ENCODE results near the gene VOPP1.
"Not testable (repeated sequence)": the region's sequence is repeated elsewhere in the genome, so short reads cannot be mapped to it uniquely, and the experiment has no call there.

VOPP1 gene

DNA sequence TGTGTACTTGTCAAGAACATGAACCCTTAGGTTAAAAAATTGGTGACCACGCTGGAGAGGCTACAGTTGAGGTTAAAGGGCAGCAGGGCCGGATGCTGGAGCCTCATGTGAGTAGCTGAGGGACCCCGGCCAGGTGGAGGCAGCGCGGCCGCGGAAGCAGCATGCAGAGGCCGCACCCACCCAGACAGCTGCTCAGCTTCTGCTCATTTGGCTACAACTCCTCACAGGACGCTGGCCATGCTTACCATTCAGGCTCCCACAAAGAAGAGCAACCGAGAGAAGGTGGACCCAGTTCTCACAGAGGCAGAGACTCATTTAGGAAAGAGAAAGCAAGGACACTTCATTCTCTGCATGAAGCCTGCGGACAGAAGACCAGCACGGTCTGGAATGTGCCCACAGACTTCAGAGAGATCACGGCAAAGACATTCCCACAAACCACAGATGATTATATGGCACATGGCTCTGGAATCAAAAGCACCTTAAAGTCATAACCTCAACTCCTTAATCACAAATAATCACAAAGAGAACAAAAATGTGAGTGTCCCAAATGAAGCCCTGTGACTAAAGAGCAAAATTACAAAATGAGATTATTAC, 94.4 kb downstream of the VOPP1 start:
- in situ Hi-C loops (cut with HindIII; ENCODE audit: low pct_unique_long_range_greater_than_20kb, low sequenced_read_pairs): no loop called here
- no peak for TF ChIP-seq JUND (IDR thresholded peaks at IDR 0.05; ENCODE audit: low read depth)
- no peak for DNase-seq (ENCODE audit: low read depth in 1 of 2, low spot score in 1 of 2)

DNA sequence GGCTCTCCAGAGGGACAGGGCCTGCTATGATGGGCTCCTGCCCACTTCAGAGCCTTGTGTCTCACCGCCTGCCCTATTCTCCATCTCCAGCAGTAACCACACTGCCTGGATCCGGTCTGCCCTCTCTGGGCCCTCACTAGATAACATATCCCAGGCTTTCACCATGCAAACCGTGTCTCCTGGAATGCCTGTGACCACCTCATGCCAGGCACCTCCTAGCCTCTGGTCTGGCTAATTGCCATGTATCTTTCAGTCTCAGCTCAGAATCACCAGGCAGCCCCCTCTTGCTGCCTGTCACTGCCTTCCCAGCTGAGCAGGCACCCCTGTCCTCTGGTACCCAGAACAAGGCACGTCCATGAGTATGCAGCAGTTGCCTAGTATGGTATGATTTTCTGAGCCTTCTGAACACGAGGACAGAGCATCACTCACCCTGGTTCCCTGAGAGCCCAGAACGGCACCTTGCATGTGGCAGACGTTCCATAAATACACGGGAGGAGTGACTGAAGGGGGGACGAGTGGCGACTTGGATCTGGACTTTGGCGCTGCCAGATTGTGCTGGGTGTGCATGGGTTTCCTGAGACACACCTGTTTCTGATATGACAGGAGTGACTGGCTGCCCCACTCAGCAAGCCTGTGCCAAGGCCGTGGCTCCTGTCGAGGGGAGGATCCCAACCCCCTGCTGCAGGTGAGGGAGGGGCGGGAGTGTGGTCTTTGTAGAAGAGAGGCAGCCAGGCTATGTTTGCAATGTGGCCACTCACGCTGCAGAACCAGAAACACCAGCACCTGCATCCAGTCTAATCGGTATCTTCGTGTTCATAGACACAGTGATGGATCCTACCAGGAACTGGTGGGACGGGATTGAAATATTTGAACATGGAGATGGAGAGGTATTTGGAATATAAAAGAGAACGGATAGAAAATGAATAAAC, 95.2 kb downstream of the VOPP1 start:
- DNase-seq (ENCODE audit: low read depth in 1 of 2, low spot score in 1 of 2): no peak
- in situ Hi-C loops (cut with HindIII; ENCODE audit: low pct_unique_long_range_greater_than_20kb, low sequenced_read_pairs): no loop called here
- TF ChIP-seq JUND (IDR thresholded peaks at IDR 0.05; ENCODE audit: low read depth): no peak

DNA sequence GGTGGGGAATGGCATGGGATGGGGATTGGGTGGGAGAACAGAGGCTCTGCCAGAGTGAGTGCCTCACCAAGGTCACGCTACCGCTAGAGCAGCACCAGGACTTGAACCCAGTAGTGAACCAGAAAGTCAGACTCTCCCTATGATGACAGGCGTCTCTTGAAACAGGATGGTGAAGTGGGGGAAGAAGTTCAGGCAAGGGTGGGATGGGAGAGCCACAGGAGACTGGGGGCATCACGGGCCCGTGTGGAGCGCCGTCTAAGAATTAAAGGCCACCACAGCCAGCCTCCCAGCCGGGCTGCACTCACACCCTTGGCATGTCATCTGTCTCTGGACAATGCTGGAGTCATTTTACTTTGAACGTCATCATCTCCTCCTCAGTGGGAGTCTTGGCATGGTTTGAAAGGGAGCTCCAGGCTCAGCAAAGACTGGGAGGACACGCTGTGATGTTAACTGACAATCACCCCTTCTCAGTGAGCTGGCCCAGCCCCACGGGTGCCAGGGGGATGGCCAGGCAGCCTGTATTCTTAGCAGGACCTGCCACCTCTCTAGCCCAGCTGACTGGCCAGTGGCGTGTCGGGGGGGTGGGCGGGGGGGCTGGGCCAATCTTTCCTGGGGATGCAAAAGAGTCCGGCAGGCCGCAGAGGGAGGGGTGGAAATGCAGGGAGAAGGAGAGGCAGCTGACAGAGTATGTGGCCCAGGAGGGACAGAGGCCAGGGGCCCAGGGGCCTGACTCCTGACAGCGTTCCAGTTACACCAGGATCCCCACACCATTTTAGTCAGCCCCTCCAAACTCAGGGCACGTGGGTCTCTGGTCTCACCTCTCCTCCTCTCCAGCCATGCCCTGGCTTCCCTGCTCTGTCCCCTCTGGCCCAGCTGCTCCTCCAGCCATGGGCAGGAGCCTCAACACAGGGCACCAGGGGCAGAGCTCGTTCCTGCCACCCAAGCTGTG, 96.2 kb downstream of the VOPP1 start:
- TF ChIP-seq JUND (IDR thresholded peaks at IDR 0.05; ENCODE audit: low read depth): no peak
- no peak for DNase-seq (ENCODE audit: low read depth in 1 of 2, low spot score in 1 of 2)
- in situ Hi-C loops (cut with HindIII; ENCODE audit: low pct_unique_long_range_greater_than_20kb, low sequenced_read_pairs): no loop called here

DNA sequence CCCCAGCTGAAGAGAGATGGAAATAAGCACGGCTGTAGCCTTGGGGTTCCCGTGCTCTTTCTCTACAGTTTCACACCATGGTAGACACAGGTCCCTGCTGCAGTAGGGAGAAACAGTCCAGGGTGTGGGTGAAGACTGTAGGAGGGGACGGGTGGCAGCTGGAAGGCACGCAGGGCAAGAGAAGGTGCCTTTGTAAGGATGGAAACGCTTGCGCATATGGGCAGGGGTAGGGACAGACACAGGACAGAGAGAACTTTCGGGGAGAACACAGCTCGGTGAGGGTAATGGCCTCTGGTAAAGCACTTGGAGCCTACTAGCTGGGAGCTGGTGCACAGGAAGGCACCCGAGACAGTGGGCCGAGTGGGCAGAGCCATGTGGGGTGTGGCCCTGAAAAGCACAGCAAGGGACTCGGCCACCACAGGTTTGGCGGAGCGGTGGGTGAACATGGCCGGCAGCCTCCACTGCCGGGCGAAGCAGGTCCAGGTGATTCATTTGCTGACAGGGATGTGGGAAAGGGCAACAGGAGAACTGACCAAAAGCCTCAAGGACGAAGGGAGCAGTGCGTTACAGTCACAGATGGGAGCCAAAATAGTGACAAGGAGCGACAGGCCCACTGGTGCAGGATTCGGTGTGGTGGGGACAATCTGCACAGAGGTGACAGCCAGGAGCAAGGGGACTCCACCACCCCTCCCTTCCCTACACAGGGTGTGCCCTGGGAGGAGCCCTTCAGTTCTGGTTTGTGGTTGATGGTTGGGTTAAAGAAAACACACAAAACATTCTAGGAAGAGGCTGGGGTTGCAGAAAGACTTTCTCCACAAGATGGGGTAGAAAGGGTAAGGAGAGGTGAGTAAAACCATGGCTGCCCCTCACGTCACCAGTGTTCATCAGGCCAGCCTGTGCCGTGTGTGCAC, 97.1 kb downstream of the VOPP1 start:
- in situ Hi-C loops (cut with HindIII; ENCODE audit: low pct_unique_long_range_greater_than_20kb, low sequenced_read_pairs): no loop called here
- DNase-seq (ENCODE audit: low read depth in 1 of 2, low spot score in 1 of 2): no peak
- no peak for TF ChIP-seq JUND (IDR thresholded peaks at IDR 0.05; ENCODE audit: low read depth)

DNA sequence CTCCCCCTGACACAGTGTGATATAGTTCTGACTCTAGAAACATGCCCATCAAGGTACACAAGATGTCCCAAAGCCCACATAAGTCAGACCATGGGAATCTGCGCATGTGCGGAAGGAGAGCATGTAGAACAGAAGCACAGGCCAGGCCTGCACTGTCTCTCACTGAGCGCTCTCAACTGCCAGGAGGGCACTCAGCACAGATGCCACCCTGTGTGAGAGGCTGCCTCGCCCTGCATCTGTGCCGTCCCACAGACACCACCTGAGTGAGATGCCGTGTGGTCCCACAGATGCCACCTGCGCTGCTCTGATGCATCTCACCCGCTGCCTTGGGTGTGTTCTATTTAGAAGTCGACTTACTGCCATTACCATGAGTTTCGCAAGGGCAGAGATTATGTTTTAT, 98.4 kb downstream of the VOPP1 start:
- TF ChIP-seq JUND (IDR thresholded peaks at IDR 0.05; ENCODE audit: low read depth): no peak
- in situ Hi-C loops (cut with HindIII; ENCODE audit: low pct_unique_long_range_greater_than_20kb, low sequenced_read_pairs): no loop called here
- DNase-seq (ENCODE audit: low read depth in 1 of 2, low spot score in 1 of 2): no peak

DNA sequence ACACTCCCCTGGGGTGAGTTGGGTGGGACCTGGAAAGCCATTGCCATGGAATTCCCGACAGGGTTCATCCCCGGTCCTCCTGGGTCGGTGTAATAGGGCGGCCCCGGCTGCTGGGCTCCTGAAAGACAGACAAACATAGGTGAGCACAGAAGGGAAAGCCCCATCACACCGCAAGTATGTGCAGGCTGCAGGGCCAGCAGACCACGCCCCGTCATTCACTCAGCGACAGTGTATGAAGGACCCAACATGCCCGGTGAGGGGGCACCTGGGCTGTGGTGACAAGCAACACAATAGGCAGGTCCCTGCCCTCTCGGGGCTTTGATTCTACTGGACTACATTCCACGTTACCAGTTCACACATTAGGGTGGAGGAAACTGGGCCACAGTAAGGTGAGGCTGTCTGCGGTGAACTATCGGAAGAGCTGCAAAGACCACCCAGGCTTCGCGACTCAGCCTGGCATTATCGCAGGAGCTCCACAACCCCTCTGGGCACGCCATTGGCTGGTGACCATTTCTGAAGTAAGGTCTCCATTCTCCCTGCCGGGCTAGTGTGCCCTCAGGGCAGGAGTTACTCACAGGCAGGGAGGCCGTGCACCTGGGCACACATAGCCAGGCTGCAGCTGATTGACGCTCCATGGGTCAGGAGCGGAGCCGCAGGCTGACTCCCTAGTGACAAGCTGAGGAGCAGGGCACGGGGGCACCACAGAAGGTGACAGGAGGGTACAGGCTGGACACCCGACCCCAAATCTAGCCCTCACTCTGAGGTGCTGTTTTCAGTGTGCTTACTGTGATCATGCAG, 99.2 kb downstream of the VOPP1 start:
- no peak for TF ChIP-seq JUND (IDR thresholded peaks at IDR 0.05; ENCODE audit: low read depth)
- no peak for DNase-seq (ENCODE audit: low read depth in 1 of 2, low spot score in 1 of 2)
- in situ Hi-C loops (cut with HindIII; ENCODE audit: low pct_unique_long_range_greater_than_20kb, low sequenced_read_pairs): no loop called here

DNA sequence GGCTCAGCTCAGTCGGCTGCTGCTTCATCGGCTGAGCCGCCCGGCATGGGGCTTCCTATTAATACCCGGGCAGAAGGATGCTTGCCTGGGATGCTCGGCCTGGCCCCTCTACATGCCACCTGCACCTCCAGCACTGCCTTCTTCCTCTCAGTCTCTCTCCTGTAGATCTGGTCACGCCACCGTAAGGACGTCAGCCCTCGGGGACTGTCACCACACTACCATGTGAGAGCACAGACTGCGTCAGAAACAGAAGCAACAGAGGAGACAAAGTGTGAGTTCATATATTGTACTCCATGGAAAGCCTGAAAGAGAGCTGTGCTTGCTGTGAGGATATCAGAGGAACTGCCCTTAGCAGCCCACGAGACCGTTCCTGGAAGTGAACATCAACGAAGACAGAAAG, 99.9 kb downstream of the VOPP1 start:
- in situ Hi-C loops (cut with HindIII; ENCODE audit: low pct_unique_long_range_greater_than_20kb, low sequenced_read_pairs); DNase-seq (ENCODE audit: low read depth in 1 of 2, low spot score in 1 of 2): not testable (repeated sequence)

DNA sequence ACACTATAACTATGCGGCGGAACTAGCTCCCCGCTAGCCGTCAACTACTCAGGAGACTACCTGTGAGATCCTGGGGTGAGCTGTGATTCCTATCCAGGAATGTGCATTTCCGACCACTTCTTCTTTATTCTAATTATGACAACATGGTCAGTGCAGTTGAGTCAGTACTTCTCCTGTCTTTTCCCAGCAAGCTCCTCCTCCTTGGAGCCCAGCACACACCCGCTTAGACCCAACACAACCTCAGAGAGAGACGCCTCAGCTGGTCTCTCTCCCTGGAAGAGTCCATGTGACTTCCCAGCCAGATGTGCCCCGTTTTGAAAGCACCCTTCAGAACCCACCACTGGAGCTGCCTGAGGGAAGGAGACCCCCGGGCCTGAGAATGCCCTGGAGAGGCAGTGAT, 100.7 kb downstream of the VOPP1 start:
- in situ Hi-C loops (cut with HindIII; ENCODE audit: low pct_unique_long_range_greater_than_20kb, low sequenced_read_pairs); DNase-seq (ENCODE audit: low read depth in 1 of 2, low spot score in 1 of 2): not testable (repeated sequence)

DNA sequence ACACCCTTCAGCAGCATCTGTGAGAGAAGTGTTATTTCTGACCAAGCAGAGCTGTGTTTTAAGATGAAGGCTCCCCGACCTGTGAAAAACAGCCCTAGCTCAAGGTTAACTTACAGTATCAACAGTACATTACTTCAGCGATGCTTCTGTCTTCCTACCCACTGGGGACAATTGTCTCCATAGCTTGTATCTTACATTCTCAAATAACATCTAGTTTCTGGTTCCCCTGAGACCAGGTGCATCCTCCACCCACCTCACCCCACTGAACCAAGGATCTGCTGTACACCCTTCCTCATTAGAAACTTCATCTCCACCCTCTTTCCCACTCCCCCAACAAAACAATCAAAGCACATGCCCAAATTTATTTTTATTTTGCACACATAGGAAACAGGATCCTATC, 102.0 kb downstream of the VOPP1 start:
- in situ Hi-C loops (cut with HindIII; ENCODE audit: low pct_unique_long_range_greater_than_20kb, low sequenced_read_pairs): no loop called here
- TF ChIP-seq JUND (IDR thresholded peaks at IDR 0.05; ENCODE audit: low read depth): no peak
- DNase-seq (ENCODE audit: low read depth in 1 of 2, low spot score in 1 of 2): no peak

DNA sequence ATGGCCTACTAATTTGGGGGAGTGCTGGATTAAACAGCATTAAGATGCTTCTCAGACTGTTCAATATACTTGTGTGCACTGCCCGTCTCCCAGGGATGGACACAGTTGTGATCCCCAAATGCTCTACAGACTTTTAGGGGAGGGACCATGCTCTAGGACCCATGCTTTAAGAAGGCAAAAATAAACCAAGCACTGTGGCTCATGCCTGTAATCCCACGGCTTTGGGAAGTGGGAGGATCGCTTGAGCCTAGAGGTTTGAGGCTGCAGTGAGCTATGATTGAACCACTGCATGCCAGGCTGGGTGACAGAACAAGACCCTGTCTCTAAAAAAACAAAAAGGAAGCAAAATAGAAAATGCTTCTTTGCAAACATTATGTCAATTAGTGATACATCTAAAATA, 102.6 kb downstream of the VOPP1 start:
- no peak for TF ChIP-seq JUND (IDR thresholded peaks at IDR 0.05; ENCODE audit: low read depth)
- no peak for DNase-seq (ENCODE audit: low read depth in 1 of 2, low spot score in 1 of 2)
- in situ Hi-C loops (cut with HindIII; ENCODE audit: low pct_unique_long_range_greater_than_20kb, low sequenced_read_pairs): no loop called here

DNA sequence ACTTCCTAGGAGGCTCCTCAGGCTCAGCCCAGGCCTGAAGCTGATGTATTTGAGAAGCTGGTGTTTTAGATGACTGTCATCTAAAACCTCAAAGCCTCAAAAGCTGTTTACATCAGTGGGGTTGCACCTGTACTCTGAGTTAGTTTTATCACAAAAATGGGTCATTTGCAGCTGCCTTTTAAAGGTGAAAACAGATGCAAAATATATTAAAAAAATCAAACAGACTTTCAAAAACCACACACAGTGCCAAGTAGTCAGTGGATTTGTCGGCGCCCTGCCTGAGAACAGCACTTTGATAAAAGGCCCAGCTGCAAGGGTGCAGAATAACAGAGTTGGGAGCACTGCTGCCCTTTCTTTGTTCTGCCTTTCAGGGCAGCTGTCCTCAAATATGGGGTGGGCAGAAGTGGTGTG, 103.0 kb downstream of the VOPP1 start:
- in situ Hi-C loops (cut with HindIII; ENCODE audit: low pct_unique_long_range_greater_than_20kb, low sequenced_read_pairs): no loop called here
- TF ChIP-seq JUND (IDR thresholded peaks at IDR 0.05; ENCODE audit: low read depth): no peak
- no peak for DNase-seq (ENCODE audit: low read depth in 1 of 2, low spot score in 1 of 2)

Data from T47D (cell line).